Left renal pelvis (tissue), 4 donors: ENCODE data around the gene B3GNT2. TPM values are rescaled to one million over a fixed set of nuclear protein-coding genes. Genes with fewer than 3 reads are reported as not detected.
"Not testable (repeated sequence)": the region's sequence is repeated elsewhere in the genome, so short reads cannot be mapped to it uniquely, and the experiment has no call there.

Experiments
- DNase-seq, 4 donors: peaks; one replicate each; pipeline ENCODE4 v3.0.0-alpha.2; 2013; ENCODE audit warnings: low read depth in 4 of 4, low spot score in 3 of 4
- polyA plus RNA-seq, 4 donors: library from polyadenylated mRNA; unstranded; fragments of 120-200 nt; gene quantifications; one replicate each; pipeline ENCODE4 v1.2.1, GENCODE V29; 2013; ENCODE audit not compliant: insufficient read length in 4 of 4

The B3GNT2 gene
- polyA plus RNA-seq, 4 donors: 22.9 to 39.7 (median 33.3) TPM

GRCh38 chr2:62229082-62229605 lies 33.2 kb downstream of the B3GNT2 start:
- no peak for DNase-seq

GRCh38 chr2:62231541-62231940 lies 35.6 kb downstream of the B3GNT2 start:
- DNase-seq: no peak

GRCh38 chr2:62234755-62235655 lies 39.1 kb downstream of the B3GNT2 start:
- no peak for DNase-seq

GRCh38 chr2:62236499-62236898 lies 40.6 kb downstream of the B3GNT2 start:
- DNase-seq: no peak

- DNase-seq: no peak
Observed at GRCh38 chr2:62238236-62238635, 42.3 kb downstream of the B3GNT2 start.

GRCh38 chr2:62240546-62240945 lies 44.6 kb downstream of the B3GNT2 start:
- no peak for DNase-seq

GRCh38 chr2:62243983-62244382 lies 48.1 kb downstream of the B3GNT2 start:
- DNase-seq: no peak

- no peak for DNase-seq
Observed at GRCh38 chr2:62248226-62248625, 52.3 kb downstream of the B3GNT2 start.

- DNase-seq: no peak
Observed at GRCh38 chr2:62250239-62250638, 54.3 kb downstream of the B3GNT2 start.

GRCh38 chr2:62254424-62255266 lies 58.7 kb downstream of the B3GNT2 start:
- no peak for DNase-seq

GRCh38 chr2:62257466-62257865 lies 61.6 kb downstream of the B3GNT2 start:
- DNase-seq: no peak

GRCh38 chr2:62263076-62263715 lies 67.3 kb downstream of the B3GNT2 start:
- DNase-seq: no peak

GRCh38 chr2:62264186-62264585 lies 68.3 kb downstream of the B3GNT2 start:
- no peak for DNase-seq

GRCh38 chr2:62265106-62265505 lies 69.2 kb downstream of the B3GNT2 start:
- DNase-seq: no peak

- no peak for DNase-seq
Observed at GRCh38 chr2:62266433-62267038, 70.6 kb downstream of the B3GNT2 start.

GRCh38 chr2:62267696-62268095 lies 71.8 kb downstream of the B3GNT2 start:
- DNase-seq: no peak

GRCh38 chr2:62268681-62269188 lies 72.8 kb downstream of the B3GNT2 start:
- not testable (repeated sequence) for DNase-seq

GRCh38 chr2:62270728-62271127 lies 74.8 kb downstream of the B3GNT2 start:
- DNase-seq: no peak
